Dendritic cell treated with granulocyte-macrophage colony-stimulating factor and Interleukin-4, amounts not matched to agents 40 ng/mL and 50 ng/mL, for 4 days (primary cell): Measurements from ENCODE around the gene IRGC.
A peak's percentile ranks its signal among the peaks of the same experiment; 100 is the strongest.
"Not testable (repeated sequence)": the region's sequence is repeated elsewhere in the genome, so short reads cannot be mapped to it uniquely, and the experiment has no call there.

Source experiments
- H3K27ac Mint-ChIP-seq: one replicate; pipeline ENCODE4 v1.8.0; 2022; ENCODE audit warnings: mild to moderate bottlenecking, mixed read lengths
- H3K27me3 Mint-ChIP-seq: one replicate; pipeline ENCODE4 v1.8.0; 2022; ENCODE audit warnings: mild to moderate bottlenecking, mixed read lengths
- H3K36me3 Mint-ChIP-seq: one replicate; pipeline ENCODE4 v1.8.0; 2022; ENCODE audit warnings: low read depth, mixed read lengths
- H3K4me1 Mint-ChIP-seq: one replicate; pipeline ENCODE4 v1.8.0; 2022; ENCODE audit warnings: low read depth, mixed read lengths
- H3K4me3 Mint-ChIP-seq: one replicate; pipeline ENCODE4 v1.8.0; 2022; ENCODE audit warnings: mild to moderate bottlenecking, moderate library complexity, mixed read lengths
- H3K9me3 Mint-ChIP-seq: one replicate; pipeline ENCODE4 v1.8.0; 2022; ENCODE audit warnings: mixed read lengths
- intact Hi-C: fragments of 100-400 bp; cut with micrococcal nuclease; formaldehyde crosslinking; loops from one replicate; pipeline ENCODE4 v1.15.0; 2022

The IRGC gene

GRCh38 chr19:43763473-43763939, 47.6 kb downstream of the IRGC start:
- H3K27me3 Mint-ChIP-seq, result no peaks in the 10 kb centered on the region
- peak overlapping the region; percentile 92 for H3K27ac Mint-ChIP-seq
- peaks cover 86% of the 10 kb centered on the region for H3K4me1 Mint-ChIP-seq
- H3K36me3 Mint-ChIP-seq, result peaks cover 26% of the 10 kb centered on the region
- intact Hi-C loops, result no loop called here
- H3K4me3 Mint-ChIP-seq, result peak overlapping the region; percentile 25
- no peaks in the 10 kb centered on the region for H3K9me3 Mint-ChIP-seq

GRCh38 chr19:43764684-43765083, 48.8 kb downstream of the IRGC start:
- H3K4me3 Mint-ChIP-seq, result peak overlapping the region; percentile 28
- not testable (repeated sequence) for H3K9me3 Mint-ChIP-seq, H3K27me3 Mint-ChIP-seq
- intact Hi-C loops, result loop anchor here (1.0 kb wide), 1 partner anchor 9 kb away; no protein-coding TSS in a partner anchor
- H3K36me3 Mint-ChIP-seq, result peaks cover 38% of the 10 kb centered on the region
- peaks cover 88% of the 10 kb centered on the region for H3K4me1 Mint-ChIP-seq
- peak overlapping the region; percentile 92 for H3K27ac Mint-ChIP-seq

GRCh38 chr19:43765109-43765876, 49.4 kb downstream of the IRGC start:
- Mint-ChIP-seq H3K27ac (peak overlapping the region; percentile 92), H3K27me3 (no peaks in the 10 kb centered on the region), H3K4me1 (peaks cover 93% of the 10 kb centered on the region), H3K36me3 (peaks cover 44% of the 10 kb centered on the region), H3K9me3 (no peaks in the 10 kb centered on the region), H3K4me3 (peak overlapping the region; percentile 18)
- intact Hi-C loops, result loop anchor here (1.0 kb wide), 1 partner anchor 10 kb away; no protein-coding TSS in a partner anchor

- Mint-ChIP-seq H3K27ac (peak overlapping the region; percentile 92), H3K27me3 (no peaks in the 10 kb centered on the region), H3K4me3 (peak overlapping the region; percentile 7), H3K9me3 (no peaks in the 10 kb centered on the region), H3K36me3 (peaks cover 58% of the 10 kb centered on the region), H3K4me1 (peaks cover 95% of the 10 kb centered on the region)
- intact Hi-C loops, result loop anchor here (2.0 kb wide), 1 partner anchor 18 kb away; no protein-coding TSS in a partner anchor
Observed at GRCh38 chr19:43766755-43767043, 50.8 kb downstream of the IRGC start.

- H3K27ac Mint-ChIP-seq, result peak overlapping the region; percentile 92
- no peaks in the 10 kb centered on the region for H3K27me3 Mint-ChIP-seq
- H3K36me3 Mint-ChIP-seq, result peaks cover 65% of the 10 kb centered on the region
- H3K4me3 Mint-ChIP-seq, result no peak overlapping the region
- no peaks in the 10 kb centered on the region for H3K9me3 Mint-ChIP-seq
- intact Hi-C loops, result loop anchor here (2.0 kb wide), 1 partner anchor 17 kb away; no protein-coding TSS in a partner anchor
- H3K4me1 Mint-ChIP-seq, result peaks cover 89% of the 10 kb centered on the region
Observed at GRCh38 chr19:43767316-43767715, 51.4 kb downstream of the IRGC start.

- Mint-ChIP-seq H3K4me3 (no peak overlapping the region), H3K36me3 (peaks cover 70% of the 10 kb centered on the region), H3K27ac (peak overlapping the region; percentile 92), H3K9me3 (no peaks in the 10 kb centered on the region), H3K27me3 (no peaks in the 10 kb centered on the region), H3K4me1 (peaks cover 84% of the 10 kb centered on the region)
- intact Hi-C loops, result loop anchor here (2.0 kb wide), 1 partner anchor 17 kb away; no protein-coding TSS in a partner anchor
Observed at GRCh38 chr19:43767818-43768217, 51.9 kb downstream of the IRGC start.

GRCh38 chr19:43768273-43769050, 52.6 kb downstream of the IRGC start:
- peak overlapping the region; percentile 24 for H3K27ac Mint-ChIP-seq

GRCh38 chr19:43769256-43769655, 53.4 kb downstream of the IRGC start:
- Mint-ChIP-seq H3K36me3 (peaks cover 84% of the 10 kb centered on the region), H3K4me1 (peaks cover 77% of the 10 kb centered on the region), H3K9me3 (no peaks in the 10 kb centered on the region), H3K27ac (peak overlapping the region; percentile 24), H3K27me3 (no peaks in the 10 kb centered on the region), H3K4me3 (no peak overlapping the region)
- intact Hi-C loops, result no loop called here

More at GRCh38 chr19:43768273-43769050, 52.6 kb downstream of the IRGC start:
- H3K9me3 Mint-ChIP-seq, result no peaks in the 10 kb centered on the region
- no peak overlapping the region for H3K4me3 Mint-ChIP-seq
- intact Hi-C loops, result no loop called here
- peaks cover 77% of the 10 kb centered on the region for H3K4me1 Mint-ChIP-seq
- H3K36me3 Mint-ChIP-seq, result peaks cover 76% of the 10 kb centered on the region
- no peaks in the 10 kb centered on the region for H3K27me3 Mint-ChIP-seq
